Measurements from ENCODE around the gene S100A12.
"Not testable (repeated sequence)": the region's sequence is repeated elsewhere in the genome, so short reads cannot be mapped to it uniquely, and the experiment has no call there.

The S100A12 gene

DNA sequence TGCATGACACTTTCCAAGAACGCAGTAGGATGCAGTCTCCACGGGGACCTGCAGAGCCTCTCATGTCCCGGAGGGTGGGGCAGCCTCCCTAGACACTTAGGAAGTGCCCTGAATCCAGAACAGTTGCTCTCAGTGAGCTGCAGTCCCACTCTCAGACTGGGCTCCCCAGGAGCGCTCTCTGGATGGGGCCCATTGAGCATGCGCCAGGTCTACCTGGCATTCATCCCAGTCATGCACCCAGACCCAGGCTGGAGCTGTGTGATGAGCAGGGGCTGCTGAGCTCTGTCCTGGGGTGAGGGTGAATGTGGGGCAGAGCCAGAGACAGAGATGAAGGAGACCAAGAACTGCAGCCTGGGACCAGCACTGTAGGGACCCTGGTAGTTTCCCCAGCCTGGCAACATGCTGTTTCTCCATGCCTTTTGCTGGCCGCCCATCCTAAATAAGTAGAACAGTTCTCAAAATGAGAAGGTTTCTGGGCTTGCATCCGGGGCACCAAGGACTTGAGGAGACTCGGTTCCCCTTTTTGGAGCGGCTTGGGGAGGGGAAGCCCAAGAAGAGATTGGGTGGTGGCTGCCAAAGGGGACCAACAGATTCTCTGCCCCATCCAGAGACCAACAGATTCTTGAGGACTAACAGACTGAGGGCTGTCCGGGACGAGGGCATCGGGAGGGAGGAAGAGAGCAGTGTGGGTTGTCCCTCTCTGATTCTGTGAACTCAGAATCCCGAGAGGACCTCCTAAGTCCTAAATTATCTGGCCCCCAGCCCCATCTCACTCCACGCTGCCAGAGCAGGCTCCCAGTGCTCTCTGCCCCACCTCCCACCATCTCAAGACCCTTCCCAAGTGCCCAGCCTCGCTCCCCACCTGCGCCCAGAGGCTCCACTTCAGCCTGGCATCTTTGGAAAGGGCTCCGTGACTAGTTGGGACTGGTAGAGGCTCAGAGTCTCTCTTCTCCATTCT lies 25.8 kb downstream of the S100A12 start:
- no peak for DNase-seq

DNA sequence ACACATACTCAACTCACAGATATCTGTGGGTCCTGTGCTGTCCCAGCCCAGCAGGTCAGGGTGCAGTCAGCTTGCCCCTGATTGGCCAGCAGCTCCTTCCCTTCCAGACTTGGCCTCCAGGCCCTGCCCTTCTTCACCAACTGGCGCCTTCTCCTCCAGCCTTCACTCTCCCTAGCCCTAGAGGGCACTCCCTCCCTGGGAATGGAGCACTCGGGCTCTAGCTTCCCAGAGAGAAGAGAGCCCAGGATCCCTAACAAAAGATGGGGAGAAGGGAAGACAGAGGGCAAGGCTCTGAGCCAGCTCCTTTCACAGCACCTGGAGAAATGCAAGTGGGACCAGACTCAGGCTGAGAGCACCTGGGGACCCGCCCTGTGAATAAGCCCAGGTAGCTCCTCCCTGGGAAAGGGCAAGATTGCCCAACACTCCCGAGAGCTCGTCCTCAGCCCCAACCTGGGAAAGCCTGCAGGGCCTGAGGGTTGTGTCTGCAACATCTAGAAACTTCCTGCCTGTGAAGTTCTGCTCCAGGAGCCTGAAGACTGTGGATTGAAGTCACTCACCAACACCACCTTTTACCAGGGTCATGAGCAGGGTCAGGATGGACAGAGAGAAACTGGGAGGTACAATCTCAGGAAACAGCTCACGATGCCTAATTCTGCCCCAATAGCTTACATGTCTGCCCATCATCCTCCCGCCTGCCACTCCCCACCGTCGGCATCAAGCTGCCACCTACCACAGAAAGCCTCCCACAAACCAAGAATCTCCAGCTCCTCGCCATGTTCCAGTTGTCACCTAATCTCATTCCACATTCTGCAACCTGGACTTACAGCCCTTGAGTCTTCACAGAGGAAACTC lies 26.7 kb downstream of the S100A12 start, which contains the start of gene PGLYRP4:
Gene PGLYRP4, minus strand, starts transcription at position 331 of the 852 bp plus-strand sequence. CDS start 909 bp downstream, outside the sequence.
- no peak for DNase-seq

DNA sequence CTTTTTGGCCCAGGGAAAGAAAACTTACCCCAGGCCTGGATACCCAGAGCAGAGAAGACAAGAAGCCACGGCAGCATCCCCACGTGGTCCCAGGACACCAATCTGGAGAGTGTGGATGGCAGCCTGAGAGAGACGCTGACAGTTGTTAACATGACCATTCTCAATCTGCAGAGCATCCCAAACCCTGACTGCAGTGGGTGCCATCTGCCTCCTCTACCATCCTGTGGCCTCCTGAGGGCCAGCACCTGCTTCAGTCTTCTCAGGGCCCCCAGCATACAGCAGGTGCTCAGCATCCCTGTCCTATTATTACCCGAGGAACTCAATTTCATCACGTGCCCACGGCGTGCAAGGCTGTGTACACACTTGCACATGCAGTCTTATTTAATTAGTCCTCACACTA lies 27.6 kb downstream of the S100A12 start:
- DNase-seq, result no peak

DNA sequence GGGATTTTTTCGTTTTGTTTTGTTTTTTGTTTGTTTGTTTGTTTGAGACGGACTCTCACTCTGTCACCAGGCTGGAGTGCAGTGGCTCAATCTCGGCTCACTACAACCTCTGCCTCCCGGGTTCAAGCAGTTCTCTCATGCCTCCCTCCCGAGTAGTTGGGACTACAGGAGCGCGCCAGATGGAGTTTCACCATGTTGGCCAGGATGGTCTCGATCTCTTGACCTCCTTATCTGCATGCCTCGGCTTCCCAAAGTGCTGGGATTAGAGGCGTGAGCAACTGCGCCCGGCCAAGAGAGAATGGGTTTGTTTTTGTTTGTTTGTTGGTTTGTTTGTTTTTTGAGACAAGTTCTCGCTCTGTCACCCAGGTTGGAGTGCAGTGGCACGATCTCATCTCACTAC lies 28.4 kb downstream of the S100A12 start:
- DNase-seq, result not testable (repeated sequence)

DNA sequence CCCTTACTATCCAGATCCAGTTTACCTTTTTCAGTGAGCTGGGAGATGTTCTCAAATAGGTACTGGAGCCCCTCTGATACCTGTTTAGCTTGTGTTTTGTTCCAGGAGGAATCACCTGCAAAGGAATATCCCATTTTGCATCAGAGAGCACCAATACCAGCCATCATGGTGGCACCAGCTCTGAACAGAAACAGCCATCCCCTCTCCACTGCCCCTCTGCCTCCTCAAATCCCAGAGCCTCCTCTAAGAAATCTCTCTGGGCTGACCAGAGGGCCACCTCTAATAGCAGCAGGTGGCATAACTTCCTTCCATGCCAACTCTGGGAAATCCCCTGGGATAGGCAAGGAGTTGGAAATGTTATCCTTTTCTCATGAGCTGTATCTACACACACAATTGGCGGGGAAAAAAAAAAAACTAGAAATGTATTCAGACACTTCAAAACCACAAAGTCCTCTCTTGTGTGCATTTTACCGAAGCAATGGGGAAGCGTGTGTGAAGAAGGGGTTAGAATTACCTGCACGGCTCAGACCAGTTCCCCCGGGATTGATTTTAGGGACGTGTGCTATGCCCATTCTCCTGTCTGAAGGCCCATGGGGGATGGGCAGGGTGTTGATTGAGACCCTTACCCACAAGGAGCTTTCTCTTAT lies 29.2 kb downstream of the S100A12 start:
- no peak for DNase-seq

DNA sequence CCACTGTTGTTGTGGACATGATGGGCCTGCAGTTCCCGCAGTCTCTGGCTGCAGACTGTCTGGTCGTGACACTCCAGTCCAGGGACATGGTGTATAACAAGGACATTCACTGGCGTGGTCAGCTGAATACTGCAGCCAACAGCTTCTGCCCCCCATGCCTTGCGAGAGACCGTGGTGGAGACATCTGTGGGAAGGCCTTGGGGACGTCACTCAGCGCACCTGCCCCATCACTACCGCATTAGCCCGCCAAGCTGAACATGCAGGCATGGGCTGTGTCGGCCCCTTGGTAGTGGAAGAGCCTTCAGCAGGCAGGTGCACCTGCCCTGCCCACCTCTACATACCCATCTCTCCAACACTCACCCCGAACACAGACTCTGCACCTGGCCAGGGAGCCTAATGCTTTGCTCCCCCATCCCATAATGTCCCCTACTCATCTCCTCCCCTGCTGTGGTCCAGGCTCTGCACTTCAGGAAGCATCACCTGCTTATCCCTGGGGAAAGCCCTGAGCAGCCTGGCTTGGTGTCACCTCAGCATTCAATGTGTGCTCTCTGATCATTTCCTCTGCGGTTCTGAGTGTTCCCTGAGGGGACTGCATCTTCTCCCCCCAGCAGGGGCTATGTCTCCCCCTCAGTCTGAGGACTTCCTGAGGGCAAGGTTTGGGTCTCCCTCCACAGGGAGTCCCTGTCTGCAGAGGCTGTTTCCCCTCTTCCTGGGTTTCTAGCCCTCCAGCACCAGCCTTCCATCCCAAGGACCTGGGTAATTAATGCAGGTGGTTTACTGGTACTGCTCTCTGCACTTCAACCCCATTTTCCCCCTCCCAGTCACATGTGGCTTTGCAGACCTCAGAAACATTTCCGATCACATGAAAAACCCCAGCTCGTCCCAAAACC lies 30.0 kb downstream of the S100A12 start:
- DNase-seq, result no peak

DNA sequence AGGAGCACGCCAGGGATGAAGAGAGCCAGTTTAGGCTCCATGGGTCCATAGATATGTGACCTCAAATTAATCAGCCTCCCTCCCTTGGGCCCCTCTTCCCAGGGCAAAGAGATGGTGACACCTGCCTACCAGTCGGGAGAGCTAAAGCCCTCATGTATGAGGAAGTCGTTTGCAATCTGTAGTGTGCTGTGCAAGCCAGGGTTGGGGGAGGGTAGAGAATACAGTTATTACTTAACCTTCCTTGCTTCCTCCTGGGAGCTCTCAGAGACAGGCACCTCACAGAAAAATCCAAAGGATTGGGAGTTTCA lies 30.7 kb downstream of the S100A12 start:
- no peak for DNase-seq

DNA sequence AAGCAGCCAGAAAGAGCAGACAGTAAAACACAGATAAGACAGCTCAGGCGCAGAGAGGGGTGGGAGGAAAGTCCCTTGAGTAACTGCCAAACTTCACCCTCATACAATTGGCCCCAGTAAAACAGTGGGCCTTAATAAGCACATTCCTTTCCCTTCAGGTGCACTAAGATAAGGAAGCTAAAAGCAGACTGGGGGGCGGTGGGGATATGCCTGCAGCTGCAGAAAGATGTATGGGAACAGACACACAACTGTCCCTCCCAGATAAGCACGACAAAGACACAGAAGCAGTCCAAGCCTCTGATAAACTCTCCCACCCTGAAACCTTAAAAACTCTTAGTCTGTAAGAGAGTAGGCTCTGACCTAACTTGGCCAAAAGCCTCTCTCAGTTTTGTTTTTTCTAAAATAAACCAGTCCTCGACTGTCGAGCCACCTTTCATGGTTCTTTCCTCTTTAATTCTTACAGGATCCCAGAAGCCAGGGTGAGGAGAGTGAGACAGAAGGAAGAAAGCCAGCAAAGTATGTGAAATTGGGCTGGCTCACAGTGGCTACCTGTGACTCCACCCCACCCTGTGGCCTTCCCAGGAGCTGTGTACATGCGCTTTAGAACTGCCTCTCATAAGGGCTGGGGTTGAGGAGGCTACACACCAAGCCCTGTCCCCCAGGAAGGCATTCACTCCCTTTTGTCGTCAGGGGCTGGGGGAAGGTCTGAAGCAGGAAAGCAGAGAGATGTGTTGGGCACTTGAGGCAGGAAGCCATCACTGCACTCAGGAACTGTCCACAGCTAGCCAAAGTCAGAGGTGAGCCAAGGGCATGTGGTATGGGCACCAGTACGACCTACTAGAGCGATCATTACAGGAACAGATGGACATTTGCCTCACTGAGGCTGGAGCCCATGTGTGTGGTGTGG lies 31.4 kb downstream of the S100A12 start:
- no peak for DNase-seq

DNA sequence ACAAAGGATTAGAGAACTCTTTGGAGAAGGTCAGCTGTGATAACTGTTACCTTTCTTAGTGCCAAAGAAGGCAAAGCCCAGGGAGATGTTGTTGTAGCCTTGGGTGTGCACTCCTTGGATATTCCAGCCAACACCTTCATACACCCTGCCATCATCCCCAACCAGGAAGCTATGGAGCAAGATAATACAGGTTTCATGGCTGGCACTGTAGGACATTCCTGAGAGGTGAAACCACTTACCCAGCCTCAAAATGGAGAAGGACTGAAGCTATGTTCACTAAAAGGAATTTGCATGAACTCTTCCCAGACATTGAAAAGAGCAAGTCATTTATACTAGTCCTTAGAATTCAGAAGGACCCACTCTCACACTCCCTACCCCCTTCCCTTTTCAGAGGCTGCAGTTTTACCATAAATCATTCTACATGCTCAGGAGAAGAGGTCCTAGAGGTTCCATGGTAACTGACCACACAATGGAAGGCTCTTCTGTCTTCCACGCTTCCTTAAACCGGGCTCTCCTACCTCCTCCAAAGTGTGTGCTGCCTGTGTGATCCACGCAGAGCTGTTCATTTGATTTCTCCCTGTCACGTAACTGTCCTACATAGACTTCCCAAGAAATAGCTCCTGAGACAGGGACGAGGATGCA lies 32.3 kb downstream of the S100A12 start:
- no peak for DNase-seq

DNA sequence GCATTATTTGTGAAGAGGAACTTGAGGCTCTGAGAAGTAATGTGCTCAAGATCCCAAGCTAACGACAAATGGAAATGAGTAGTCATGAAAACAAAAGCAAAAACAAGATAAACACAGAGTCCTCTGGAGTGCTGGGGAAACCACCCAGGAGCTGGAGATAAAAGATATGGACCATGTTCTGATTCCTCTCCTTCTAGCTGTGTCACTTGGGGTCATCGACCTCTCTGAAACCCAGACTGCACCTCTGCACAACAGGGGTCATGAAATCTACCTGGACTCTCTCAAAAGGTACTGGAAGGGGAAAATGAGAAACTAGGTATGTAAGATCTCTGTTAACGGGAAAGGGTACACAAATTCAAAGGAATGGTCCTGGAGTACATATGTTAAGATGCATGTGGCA lies 33.2 kb downstream of the S100A12 start:
- DNase-seq, result no peak

DNA sequence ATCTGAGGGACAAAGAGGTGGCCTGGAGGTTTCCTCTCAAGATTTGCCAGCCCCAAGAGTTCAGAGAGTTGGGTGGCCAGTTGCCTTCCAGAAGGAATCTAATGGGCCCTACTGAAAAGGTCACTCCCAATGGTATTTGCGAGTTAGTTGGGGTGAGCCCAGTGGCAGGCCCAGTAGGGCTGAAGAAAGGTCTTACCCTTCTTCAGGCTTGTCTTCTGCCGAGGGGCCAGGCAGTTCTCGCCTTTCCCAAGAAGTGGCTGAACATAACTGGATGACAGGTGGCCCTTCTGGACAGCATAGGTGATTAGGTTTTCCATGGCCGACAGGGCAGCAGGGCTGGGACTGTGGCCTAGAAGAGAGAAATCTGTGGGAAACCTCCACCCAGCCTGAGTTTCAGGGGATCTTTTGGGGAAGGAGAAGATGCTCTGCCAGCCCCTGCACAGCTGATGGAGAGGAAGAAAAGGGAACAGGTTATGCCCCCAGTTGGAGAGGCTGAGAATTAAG lies 33.9 kb downstream of the S100A12 start:
- DNase-seq, result no peak

DNA sequence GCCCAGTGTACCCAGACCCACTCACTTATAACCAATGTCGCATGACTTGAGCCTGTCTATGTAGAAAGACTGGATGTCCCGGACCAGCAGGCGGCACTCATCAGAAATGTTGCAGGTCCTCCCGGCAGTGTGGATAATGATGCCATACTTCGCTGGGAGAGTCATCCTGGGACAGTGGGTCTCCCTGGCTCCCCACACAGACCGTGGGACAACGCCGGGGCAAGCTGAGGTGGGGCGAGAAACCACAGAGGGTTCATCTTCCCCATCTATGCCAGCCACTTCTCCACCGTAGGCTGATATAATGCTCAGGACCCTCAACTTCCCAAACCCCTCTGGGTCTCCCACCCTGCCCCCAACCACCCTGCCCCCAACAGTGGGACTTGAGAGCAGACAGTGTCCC lies 35.1 kb downstream of the S100A12 start:
- DNase-seq, result no peak

DNA sequence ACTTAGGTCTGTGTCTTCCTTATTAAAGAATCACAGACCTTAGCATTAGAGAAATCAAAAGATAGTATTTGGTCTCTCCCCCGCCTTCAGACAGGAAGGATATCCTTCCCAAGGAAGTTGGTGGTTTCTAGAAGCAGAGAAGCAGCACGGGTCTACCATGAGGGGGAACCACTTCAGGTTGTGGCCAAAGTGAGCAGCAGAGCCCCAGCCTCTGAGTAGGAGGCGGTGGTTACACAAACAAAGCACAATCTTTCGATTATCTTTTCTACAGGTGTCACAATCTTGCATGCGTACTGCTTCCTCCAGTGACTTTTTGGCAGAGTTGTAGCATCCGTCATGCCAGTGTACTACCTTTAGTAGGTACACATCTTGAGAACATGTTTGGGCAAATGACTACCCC lies 35.6 kb downstream of the S100A12 start:
- no peak for DNase-seq

DNA sequence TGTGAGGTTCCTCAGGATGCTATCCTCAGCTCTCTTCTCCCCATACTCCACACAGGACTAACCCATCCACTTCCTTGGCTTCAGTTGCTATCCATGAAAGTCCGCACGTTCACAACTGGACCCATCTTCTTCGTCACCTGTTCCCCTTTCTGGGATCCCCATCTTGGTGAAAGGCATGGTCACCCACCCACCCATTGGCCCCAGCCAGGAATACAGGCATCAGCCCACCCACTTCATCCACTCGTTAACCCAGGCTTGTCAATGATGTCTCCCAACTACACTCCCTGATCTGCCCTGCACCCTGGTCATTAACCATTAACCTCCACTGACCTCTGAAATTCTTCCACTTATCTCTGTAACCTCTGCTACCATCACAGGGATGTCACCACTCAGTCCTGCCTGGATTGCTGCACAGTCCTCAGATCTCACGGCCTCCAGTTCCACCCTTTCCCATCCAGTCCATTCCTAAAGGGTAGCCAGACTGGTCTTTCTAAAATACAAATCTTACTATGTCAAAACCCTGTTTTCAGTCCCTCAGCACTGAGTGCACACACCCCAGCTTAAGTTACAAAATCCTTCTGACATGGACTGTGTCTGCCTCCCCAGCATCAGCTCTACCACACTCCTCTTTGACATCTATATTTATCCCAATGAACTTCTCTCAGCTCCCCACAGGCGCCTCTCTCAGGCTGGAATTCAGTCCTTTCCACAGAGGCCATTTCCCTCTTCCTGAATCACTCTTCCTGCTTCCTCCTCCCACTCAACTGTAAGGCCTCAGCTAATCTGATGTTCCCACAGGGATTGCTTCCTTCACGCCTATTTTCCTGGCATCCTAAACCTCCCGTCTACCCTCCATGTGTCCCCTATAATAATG lies 37.2 kb downstream of the S100A12 start:
- no peak for DNase-seq

DNA sequence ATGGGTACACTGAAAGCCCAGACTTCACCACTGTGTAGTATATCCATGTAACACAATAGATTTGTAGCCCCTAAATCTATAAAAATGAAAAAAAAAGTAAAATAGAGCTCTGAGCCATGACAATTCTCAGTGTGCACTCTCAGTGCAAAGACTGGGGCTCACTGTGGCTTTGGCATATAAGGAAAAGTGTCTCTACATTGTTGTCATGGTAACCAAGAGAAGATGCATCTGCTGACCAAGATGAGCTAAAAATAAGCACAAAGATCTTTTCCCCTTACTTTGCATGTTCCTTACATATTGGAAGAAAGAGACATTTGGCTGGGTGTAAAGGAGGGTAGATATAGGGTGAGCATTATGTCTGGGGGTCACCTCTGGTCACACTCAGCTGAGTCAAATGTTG lies 38.8 kb downstream of the S100A12 start:
- no peak for DNase-seq

DNA sequence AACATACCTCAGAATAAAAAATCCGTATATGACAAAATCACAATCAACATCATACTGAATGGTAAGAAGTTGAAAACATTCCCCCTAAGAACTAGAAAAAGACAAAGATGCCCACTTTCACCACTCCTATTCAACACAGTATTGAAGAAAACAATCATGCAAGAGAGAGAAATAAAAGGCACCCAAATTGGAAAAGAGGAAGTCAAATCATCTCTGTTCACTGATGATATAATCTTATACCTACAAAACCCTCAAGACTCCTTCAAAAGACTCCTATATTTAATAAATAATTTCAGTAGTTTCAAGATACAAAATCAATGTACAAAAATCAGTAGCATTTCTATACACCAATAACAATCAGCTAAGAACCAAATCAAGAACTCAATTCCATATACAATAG lies 41.5 kb downstream of the S100A12 start:
- no peak for DNase-seq

DNA sequence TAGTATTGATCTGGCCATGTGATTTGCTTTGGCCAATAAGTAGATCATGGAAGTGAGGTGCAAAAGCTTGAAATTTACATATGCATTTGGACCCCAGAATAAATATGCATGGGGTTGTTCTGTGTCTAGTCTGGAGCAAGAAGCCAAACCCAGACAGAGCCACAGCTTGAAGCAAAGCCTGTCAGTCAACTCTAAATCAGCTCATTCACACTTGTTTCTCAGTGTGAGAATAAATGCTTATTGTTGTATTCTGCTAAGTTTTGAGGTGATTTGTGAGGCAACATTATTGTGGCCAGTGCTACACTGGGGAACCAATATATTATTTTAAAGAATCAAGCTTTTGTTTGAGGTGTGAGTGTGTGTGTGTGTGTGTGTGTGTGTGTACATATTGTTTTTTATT lies 50.5 kb downstream of the S100A12 start:
- no peak for DNase-seq
